ENCODE results near the gene TMEM204.

TMEM204 gene

DNA sequence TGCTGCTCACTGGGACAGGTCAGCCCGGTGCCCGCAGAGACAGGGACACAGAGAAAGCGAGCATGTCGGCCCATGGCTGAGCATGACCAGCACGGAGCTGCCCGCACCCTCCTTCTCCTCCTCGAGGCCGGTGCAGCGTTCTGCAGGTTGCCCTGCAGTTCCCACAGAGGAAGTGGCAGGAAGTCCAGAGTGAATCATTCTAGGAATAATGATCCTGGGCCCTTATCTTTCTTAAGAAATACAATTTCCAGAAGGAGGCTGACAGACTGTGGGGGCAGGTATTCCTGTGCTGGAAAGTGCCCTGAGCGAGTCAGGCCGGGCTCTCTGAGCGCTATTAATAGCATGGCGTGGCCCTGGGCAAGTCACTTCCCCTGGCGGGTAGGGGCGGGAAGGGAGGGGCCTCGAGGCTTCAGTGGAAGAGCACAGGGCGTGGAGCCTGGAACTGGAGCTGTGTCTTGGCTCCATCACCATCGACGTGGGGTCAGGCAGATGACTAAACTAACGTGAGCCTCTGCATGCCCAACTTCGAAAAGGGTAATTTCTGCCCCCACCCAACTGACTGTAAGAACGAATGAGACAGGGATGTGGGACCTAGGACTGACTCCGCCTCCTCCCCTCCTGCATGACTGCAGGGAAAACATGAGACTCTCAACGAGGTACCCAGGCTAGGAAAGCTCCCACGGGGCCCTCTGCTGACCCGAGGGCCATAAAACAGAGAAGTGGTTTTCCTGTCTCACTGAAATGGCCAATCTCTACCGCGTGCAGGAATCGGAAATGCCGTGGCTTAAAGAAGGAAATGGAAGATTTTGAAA lies 9.8 kb downstream of the TMEM204 start:
- no peak for TF ChIP-seq ZNF175 (tag by site-specific recombination; IDR thresholded peaks at IDR 0.05)
- TF ChIP-seq KLF1 (tag by site-specific recombination; IDR thresholded peaks at IDR 0.05) = peak; percentile 33; the same call in 1 of the 2 replicates
- TF ChIP-seq, protein P1, sequence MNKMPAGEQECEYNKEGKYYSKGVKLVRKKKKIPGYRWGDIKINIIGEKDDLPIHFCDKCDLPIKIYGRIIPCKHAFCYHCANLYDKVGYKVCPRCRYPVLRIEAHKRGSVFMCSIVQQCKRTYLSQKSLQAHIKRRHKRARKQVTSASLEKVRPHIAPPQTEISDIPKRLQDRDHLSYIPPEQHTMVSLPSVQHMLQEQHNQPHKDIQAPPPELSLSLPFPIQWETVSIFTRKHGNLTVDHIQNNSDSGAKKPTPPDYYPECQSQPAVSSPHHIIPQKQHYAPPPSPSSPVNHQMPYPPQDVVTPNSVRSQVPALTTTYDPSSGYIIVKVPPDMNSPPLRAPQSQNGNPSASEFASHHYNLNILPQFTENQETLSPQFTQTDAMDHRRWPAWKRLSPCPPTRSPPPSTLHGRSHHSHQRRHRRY (tag by site-specific recombination; IDR thresholded peaks at IDR 0.05) = no peak
- TF ChIP-seq, protein P2, sequence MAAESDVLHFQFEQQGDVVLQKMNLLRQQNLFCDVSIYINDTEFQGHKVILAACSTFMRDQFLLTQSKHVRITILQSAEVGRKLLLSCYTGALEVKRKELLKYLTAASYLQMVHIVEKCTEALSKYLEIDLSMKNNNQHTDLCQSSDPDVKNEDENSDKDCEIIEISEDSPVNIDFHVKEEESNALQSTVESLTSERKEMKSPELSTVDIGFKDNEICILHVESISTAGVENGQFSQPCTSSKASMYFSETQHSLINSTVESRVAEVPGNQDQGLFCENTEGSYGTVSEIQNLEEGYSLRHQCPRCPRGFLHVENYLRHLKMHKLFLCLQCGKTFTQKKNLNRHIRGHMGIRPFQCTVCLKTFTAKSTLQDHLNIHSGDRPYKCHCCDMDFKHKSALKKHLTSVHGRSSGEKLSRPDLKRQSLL (tag by site-specific recombination; IDR thresholded peaks at IDR 0.05) = peak; percentile 95
- TF ChIP-seq ZNF248 (tag by site-specific recombination; IDR thresholded peaks at IDR 0.05) = no peak
- no peak for TF ChIP-seq ZNF501 (tag by site-specific recombination; IDR thresholded peaks at IDR 0.05)
- TF ChIP-seq, protein P3, sequence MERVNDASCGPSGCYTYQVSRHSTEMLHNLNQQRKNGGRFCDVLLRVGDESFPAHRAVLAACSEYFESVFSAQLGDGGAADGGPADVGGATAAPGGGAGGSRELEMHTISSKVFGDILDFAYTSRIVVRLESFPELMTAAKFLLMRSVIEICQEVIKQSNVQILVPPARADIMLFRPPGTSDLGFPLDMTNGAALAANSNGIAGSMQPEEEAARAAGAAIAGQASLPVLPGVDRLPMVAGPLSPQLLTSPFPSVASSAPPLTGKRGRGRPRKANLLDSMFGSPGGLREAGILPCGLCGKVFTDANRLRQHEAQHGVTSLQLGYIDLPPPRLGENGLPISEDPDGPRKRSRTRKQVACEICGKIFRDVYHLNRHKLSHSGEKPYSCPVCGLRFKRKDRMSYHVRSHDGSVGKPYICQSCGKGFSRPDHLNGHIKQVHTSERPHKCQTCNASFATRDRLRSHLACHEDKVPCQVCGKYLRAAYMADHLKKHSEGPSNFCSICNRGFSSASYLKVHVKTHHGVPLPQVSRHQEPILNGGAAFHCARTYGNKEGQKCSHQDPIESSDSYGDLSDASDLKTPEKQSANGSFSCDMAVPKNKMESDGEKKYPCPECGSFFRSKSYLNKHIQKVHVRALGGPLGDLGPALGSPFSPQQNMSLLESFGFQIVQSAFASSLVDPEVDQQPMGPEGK (tag by site-specific recombination; IDR thresholded peaks at IDR 0.05) = peak; percentile 35; the same call in 1 of the 2 replicates
- TF ChIP-seq FEZF1 (tag by site-specific recombination; IDR thresholded peaks at IDR 0.05) = peak; percentile 24; the same call in 1 of the 2 replicates
- Histone ChIP-seq H3K27ac (ENCODE audit: extremely low read depth, low read depth, low read length) (no peak overlapping the region), H3K4me3 (ENCODE audit: low read depth, low read length) (no peak overlapping the region), H3K36me3 (ENCODE audit: control insufficient read depth in 2 of 2, insufficient read depth in 1 of 2, low read length in 2 of 2) (no peaks in the 10 kb centered on the region), H3K9me3 (ENCODE audit: control insufficient read depth, insufficient read depth, low read depth, low read length) (no peaks in the 10 kb centered on the region), H3K4me1 (ENCODE audit: control insufficient read depth, insufficient read depth, low read length) (no peaks in the 10 kb centered on the region)
- ChIA-PET CTCF (no interaction called here), POLR2A (no interaction called here)

DNA sequence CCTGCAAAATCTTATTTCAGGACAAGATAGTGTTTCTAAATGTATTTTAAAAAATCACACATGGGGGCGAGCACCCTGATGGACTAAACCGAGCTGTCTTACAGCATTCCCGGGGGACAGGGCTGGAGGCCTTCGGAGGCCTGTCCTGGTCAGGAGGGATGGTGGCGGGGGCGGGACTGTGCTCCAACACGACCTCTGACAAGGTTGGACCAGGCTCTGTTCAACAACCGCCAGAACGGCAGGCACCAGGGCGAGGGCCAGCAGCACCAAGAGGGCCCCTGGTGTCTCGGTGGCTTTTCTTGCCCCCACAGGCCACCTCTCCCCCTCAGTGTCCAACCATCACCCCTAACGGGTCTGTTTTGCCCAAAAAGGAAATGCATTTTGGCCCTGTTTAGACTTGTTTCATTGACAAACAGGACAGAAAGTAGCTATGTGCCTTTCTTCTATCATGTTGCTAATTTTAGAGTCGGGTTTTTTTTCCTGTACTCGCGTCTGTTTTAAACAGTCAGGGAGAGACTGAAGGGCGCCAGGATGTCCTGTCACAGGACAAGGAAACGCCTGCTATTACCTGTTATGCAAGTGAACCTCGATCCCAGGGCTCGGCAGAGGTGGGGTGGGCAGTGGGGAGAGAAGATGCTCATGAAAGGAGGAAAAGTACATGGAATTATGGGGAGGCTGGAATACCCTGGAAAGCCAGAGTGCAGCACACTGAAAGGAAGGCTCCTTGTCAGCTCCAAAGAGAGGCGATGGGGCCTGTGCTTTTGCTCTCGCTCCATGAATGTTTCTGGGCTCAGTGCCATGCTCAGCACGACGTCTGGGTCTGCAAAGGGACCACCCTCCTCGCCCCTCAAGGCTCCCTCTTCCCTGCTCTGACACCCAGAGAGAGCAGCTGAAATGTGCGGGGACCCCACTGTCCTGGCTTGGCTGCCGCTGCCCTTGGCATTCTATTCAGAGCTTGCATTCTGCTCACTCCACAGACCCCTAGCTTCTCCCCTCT lies 11.9 kb downstream of the TMEM204 start:
- Histone ChIP-seq H3K27ac (ENCODE audit: extremely low read depth, low read depth, low read length) (no peak overlapping the region), H3K4me1 (ENCODE audit: control insufficient read depth, insufficient read depth, low read length) (no peaks in the 10 kb centered on the region), H3K36me3 (ENCODE audit: control insufficient read depth in 2 of 2, insufficient read depth in 1 of 2, low read length in 2 of 2) (peaks cover 0 to 4% of the 10 kb centered on the region in 2 experiments; a peak in 1 of 3 replicates), H3K9me3 (ENCODE audit: control insufficient read depth, insufficient read depth, low read depth, low read length) (no peaks in the 10 kb centered on the region), H3K4me3 (ENCODE audit: low read depth, low read length) (no peak overlapping the region)
- ChIA-PET POLR2A (no interaction called here), CTCF (no interaction called here)
- TF ChIP-seq SETDB1 (IDR thresholded peaks at IDR 0.05; ENCODE audit: insufficient read length, low read length) (no peak), ZNF138 (tag by site-specific recombination; IDR thresholded peaks at IDR 0.05; ENCODE audit: borderline replicate concordance) (no peak), ZNF747 (tag by site-specific recombination; IDR thresholded peaks at IDR 0.05) (no peak), ZBTB48 (tag by site-specific recombination; IDR thresholded peaks at IDR 0.05) (no peak), KLF7 (tag by site-specific recombination; IDR thresholded peaks at IDR 0.05; ENCODE audit: borderline replicate concordance) (no peak), ZNF10 (tag by site-specific recombination; IDR thresholded peaks at IDR 0.05) (no peak), ZNF23 (tag by site-specific recombination; IDR thresholded peaks at IDR 0.05; ENCODE audit: borderline replicate concordance) (no peak), ZNF202 (tag by site-specific recombination; IDR thresholded peaks at IDR 0.05; ENCODE audit: borderline replicate concordance) (no peak)
- TF ChIP-seq, protein P4, sequence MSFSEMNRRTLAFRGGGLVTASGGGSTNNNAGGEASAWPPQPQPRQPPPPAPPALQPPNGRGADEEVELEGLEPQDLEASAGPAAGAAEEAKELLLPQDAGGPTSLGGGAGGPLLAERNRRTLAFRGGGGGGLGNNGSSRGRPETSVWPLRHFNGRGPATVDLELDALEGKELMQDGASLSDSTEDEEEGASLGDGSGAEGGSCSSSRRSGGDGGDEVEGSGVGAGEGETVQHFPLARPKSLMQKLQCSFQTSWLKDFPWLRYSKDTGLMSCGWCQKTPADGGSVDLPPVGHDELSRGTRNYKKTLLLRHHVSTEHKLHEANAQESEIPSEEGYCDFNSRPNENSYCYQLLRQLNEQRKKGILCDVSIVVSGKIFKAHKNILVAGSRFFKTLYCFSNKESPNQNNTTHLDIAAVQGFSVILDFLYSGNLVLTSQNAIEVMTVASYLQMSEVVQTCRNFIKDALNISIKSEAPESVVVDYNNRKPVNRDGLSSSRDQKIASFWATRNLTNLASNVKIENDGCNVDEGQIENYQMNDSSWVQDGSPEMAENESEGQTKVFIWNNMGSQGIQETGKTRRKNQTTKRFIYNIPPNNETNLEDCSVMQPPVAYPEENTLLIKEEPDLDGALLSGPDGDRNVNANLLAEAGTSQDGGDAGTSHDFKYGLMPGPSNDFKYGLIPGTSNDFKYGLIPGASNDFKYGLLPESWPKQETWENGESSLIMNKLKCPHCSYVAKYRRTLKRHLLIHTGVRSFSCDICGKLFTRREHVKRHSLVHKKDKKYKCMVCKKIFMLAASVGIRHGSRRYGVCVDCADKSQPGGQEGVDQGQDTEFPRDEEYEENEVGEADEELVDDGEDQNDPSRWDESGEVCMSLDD (tag by site-specific recombination; IDR thresholded peaks at IDR 0.05) = no peak
- TF ChIP-seq, protein P5, sequence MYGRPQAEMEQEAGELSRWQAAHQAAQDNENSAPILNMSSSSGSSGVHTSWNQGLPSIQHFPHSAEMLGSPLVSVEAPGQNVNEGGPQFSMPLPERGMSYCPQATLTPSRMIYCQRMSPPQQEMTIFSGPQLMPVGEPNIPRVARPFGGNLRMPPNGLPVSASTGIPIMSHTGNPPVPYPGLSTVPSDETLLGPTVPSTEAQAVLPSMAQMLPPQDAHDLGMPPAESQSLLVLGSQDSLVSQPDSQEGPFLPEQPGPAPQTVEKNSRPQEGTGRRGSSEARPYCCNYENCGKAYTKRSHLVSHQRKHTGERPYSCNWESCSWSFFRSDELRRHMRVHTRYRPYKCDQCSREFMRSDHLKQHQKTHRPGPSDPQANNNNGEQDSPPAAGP (tag by site-specific recombination; IDR thresholded peaks at IDR 0.05) = no peak
- TF ChIP-seq, protein P6, sequence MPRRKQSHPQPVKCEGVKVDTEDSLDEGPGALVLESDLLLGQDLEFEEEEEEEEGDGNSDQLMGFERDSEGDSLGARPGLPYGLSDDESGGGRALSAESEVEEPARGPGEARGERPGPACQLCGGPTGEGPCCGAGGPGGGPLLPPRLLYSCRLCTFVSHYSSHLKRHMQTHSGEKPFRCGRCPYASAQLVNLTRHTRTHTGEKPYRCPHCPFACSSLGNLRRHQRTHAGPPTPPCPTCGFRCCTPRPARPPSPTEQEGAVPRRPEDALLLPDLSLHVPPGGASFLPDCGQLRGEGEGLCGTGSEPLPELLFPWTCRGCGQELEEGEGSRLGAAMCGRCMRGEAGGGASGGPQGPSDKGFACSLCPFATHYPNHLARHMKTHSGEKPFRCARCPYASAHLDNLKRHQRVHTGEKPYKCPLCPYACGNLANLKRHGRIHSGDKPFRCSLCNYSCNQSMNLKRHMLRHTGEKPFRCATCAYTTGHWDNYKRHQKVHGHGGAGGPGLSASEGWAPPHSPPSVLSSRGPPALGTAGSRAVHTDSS (tag by site-specific recombination; IDR thresholded peaks at IDR 0.05) = no peak
- TF ChIP-seq, protein P7, sequence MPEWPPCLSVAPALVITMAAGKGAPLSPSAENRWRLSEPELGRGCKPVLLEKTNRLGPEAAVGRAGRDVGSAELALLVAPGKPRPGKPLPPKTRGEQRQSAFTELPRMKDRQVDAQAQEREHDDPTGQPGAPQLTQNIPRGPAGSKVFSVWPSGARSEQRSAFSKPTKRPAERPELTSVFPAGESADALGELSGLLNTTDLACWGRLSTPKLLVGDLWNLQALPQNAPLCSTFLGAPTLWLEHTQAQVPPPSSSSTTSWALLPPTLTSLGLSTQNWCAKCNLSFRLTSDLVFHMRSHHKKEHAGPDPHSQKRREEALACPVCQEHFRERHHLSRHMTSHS (tag by site-specific recombination; IDR thresholded peaks at IDR 0.05) = no peak
